Stromal cell of bone marrow (primary cell): ENCODE measurements around the gene PPP1R15A.
A peak's percentile ranks its signal among the peaks of the same experiment; 100 is the strongest.
"Not testable (repeated sequence)": the region's sequence is repeated elsewhere in the genome, so short reads cannot be mapped to it uniquely, and the experiment has no call there.

Experiments
- DNase-seq: peaks from one replicate; pipeline ENCODE4 v3.0.0-alpha.2; 2012; ENCODE audit warnings: low read depth

The PPP1R15A gene

GRCh38 chr19:48859711-48860572, 12.3 kb upstream of the PPP1R15A start:
- DNase-seq, result no peak

DNA sequence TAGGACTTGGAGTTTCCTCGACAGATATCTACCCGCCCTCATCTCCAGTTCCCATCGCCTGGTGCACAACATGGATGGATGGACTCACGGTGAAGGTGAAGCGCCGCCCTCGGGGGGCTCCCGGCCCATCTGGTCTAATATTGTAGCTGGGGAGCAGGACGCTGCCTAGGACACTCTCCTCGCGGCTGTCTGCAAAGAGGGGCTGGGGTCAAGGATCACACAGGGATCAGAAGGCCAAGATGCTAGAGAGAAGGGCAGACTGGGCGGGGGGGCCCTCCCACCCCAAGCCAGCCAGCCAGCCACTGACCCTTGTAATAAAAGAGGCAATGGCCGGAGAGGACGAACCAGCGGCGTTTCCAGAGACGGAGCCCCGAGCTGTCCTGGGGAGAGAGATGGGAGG, 10.9 kb upstream of the PPP1R15A start:
- no peak for DNase-seq

DNA sequence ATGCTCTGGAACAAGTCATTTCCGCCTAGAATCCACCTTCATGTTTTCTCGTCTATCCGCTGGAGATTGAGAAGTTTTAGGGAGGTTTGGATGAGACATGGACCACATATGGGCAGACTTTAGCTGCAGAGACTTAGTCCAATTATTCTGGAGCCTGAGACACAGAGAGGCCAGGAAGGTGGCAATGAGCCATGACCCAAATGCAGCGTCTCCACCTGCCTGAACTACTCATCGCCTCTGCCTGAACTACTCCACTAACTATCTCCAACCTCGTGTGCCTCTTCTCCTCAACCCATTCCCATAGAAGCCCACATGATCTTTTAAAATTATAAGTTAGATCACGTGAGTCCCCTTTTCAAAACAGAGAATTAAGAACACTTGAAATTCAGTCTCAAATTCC, 9.4 kb upstream of the PPP1R15A start:
- DNase-seq, result no peak

- DNase-seq, result no peak
These were observed 5.5 kb upstream of the PPP1R15A start for GRCh38 chr19:48866692-48867091.

GRCh38 chr19:48867123-48867745, 5.0 kb upstream of the PPP1R15A start:
- DNase-seq, result no peak

GRCh38 chr19:48867746-48868113, 4.5 kb upstream of the PPP1R15A start:
- no peak for DNase-seq

GRCh38 chr19:48868114-48868886, 3.9 kb upstream of the PPP1R15A start, which contains the start of gene PLEKHA4:
Gene PLEKHA4 (minus strand): TSS chr19:48868617. CDS start chr19:48867620, 997 bp downstream.
- DNase-seq, result no peak

DNA sequence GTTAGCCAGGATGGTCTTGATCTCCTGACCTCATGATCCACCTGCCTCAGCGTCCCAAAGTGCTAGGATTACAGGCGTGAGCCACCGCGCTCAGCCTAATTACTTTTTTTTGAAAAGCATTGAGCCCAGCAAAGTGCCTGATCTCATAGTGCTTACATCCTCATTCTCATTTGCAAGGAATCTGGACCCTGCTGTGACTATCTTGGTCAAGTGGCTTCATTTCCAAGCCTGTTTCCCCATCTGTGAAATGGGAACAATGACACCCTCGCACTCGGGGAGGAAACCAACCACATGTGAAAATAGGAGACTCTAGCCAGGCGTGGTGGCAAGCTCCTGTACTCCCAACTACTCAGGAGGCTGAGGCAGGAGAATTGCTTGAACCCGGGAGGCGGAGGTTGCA, 2.2 kb upstream of the PPP1R15A start:
- DNase-seq, result no peak

GRCh38 chr19:48871471-48872181, 595 bp upstream of the PPP1R15A start:
- not testable (repeated sequence) for DNase-seq

DNA sequence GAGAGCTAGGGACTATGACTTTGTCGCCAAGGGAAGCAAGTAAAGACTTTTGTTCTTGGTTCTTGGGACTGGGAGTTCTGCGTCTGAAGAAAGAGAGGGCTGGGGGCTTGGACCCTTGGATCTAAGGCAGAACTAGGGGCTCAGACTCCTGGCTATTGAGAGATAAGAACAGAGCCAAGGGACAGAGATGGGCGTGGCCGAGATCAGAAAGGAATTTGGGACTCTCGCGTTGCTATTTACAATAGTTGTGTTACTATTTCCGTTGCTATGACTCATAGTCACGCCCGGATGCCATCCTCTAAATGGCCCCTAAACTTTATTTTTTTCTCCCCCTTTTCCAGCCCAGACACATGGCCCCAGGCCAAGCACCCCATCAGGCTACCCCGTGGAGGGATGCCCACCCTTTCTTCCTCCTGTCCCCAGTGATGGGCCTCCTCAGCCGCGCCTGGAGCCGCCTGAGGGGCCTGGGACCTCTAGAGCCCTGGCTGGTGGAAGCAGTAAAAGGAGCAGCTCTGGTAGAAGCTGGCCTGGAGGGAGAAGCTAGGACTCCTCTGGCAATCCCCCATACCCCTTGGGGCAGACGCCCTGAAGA, 759 bp downstream of the PPP1R15A start:
- peak; percentile 92 for DNase-seq

DNA sequence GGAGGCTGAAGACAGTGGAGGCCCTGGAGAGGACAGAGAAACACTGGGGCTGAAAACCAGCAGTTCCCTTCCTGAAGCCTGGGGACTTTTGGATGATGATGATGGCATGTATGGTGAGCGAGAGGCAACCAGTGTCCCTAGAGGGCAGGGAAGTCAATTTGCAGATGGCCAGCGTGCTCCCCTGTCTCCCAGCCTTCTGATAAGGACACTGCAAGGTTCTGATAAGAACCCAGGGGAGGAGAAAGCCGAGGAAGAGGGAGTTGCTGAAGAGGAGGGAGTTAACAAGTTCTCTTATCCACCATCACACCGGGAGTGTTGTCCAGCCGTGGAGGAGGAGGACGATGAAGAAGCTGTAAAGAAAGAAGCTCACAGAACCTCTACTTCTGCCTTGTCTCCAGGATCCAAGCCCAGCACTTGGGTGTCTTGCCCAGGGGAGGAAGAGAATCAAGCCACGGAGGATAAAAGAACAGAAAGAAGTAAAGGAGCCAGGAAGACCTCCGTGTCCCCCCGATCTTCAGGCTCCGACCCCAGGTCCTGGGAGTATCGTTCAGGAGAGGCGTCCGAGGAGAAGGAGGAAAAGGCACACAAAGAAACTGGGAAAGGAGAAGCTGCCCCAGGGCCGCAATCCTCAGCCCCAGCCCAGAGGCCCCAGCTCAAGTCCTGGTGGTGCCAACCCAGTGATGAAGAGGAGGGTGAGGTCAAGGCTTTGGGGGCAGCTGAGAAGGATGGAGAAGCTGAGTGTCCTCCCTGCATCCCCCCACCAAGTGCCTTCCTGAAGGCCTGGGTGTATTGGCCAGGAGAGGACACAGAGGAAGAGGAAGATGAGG, 1.5 kb downstream of the PPP1R15A start:
- no peak for DNase-seq

GRCh38 chr19:48874303-48875135, 2.3 kb downstream of the PPP1R15A start:
- no peak for DNase-seq

- DNase-seq, result not testable (repeated sequence)
These were observed 4.1 kb downstream of the PPP1R15A start for GRCh38 chr19:48876043-48876981.

DNA sequence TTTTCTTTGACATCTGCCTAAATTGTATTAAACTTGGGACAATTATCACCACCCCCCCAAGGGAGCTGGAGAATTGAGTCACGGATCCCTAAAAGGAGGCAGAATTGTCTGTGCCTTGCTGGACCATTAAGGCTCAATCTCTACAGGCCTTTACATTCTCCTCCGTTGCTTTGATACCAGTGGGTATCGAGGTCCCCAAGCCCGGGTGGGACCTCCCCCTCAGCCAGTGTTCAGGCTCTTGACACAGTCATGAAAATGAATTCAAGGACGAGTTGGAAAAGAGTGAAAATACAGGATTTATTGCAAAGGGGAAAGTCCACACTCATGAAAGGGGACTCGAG, 5.6 kb downstream of the PPP1R15A start:
- no peak for DNase-seq

DNA sequence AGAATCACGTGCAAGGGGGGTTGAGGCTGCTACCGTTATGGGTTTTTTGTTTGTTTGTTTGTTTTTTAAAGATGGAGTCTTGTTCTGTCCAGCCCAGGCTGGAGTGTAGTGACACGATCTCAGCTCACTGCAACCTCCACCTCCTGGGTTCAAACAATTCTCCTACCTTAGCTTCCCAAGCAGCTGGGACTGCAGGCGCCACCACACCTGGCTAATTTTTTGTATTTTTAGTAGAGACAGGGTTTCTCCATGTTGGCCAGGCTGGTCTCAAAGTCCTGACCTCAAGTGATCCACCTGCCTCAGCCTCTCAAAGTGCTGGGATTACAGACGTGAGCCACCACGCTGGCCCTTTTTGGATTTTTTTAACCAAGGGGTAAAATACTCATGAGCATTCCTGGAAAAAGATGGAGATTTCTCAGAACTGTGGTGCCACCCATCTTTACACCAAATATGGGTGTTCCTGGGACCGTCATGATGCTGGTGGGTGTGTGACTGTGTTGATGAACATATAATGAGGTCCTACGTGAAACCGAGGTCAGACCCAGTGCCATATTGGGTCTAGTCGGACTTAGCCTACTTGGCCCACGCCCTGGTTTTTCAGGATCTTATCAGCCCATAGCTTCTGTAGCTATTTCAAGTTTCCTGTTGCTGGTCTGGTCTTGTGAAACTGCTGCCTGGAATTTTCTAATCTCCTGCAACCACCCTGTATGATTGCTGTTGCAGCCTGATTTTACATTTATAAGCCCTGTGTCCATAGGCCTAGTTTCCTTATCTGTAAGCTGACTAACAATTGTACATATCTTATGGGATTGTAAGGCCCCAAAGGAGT, 6.2 kb downstream of the PPP1R15A start:
- DNase-seq, result no peak

GRCh38 chr19:48879025-48879637, 6.9 kb downstream of the PPP1R15A start:
- DNase-seq, result no peak

- not testable (repeated sequence) for DNase-seq
These were observed 7.5 kb downstream of the PPP1R15A start for GRCh38 chr19:48879696-48880095.
